ENCODE measurements around the gene RCN1. TPM values are rescaled to one million over a fixed set of nuclear protein-coding genes. Genes with fewer than 3 reads are reported as not detected.

RCN1 gene
- total RNA-seq, 2 experiments from 2014 or later, result 26.2 to 27.7 TPM

GRCh38 chr11:32149748-32150147 is 58.9 kb downstream of the RCN1 start:
- H3K36me3 Mint-ChIP-seq (ENCODE audit: low read depth), result no peaks in the 10 kb centered on the region
- H3K4me3 Mint-ChIP-seq, result no peak overlapping the region
- DNase-seq (no peak), ATAC-seq (no peak)
- intact Hi-C loops (cut with micrococcal nuclease), result no loop called here
- no peaks in the 10 kb centered on the region for H3K9me3 Mint-ChIP-seq
- H3K4me1 Mint-ChIP-seq (ENCODE audit: low read depth), result no peaks in the 10 kb centered on the region
- TF ChIP-seq CTCF (IDR thresholded peaks at IDR 0.05), result no peak
- CTCF ChIA-PET, result interaction anchor here (0.9 to 1.0 kb wide), 2 partner anchors 17 to 98 kb away, joined by 4 read pairs; no protein-coding TSS in a partner anchor
- H3K27me3 Mint-ChIP-seq, result peaks cover 9% of the 10 kb centered on the region
- no peak overlapping the region for H3K27ac Mint-ChIP-seq
- POLR2A ChIA-PET, result no interaction called here

- Mint-ChIP-seq H3K9me3 (no peaks in the 10 kb centered on the region), H3K27ac (no peak overlapping the region), H3K4me1 (ENCODE audit: low read depth) (no peaks in the 10 kb centered on the region), H3K4me3 (no peak overlapping the region), H3K27me3 (peaks cover 7% of the 10 kb centered on the region), H3K36me3 (ENCODE audit: low read depth) (no peaks in the 10 kb centered on the region)
- TF ChIP-seq CTCF (IDR thresholded peaks at IDR 0.05), result no peak
- intact Hi-C loops (cut with micrococcal nuclease), result no loop called here
- CTCF ChIA-PET, result interaction anchor here (0.6 to 1.0 kb wide), 2 partner anchors 16 to 39 kb away, joined by 3 to 4 read pairs; no protein-coding TSS in a partner anchor
- DNase-seq (no peak), ATAC-seq (no peak)
- POLR2A ChIA-PET, result no interaction called here
Measured at GRCh38 chr11:32151027-32151426, 60.2 kb downstream of the RCN1 start.

- Mint-ChIP-seq H3K4me1 (ENCODE audit: low read depth) (no peaks in the 10 kb centered on the region), H3K27me3 (peaks cover 7% of the 10 kb centered on the region), H3K36me3 (ENCODE audit: low read depth) (no peaks in the 10 kb centered on the region), H3K27ac (no peak overlapping the region), H3K9me3 (no peaks in the 10 kb centered on the region), H3K4me3 (no peak overlapping the region)
- no peak for TF ChIP-seq CTCF (IDR thresholded peaks at IDR 0.05)
- CTCF ChIA-PET, result interaction anchor here (0.9 kb wide), 1 partner anchor 15 kb away, joined by 3 read pairs; no protein-coding TSS in a partner anchor
- ATAC-seq (no peak), DNase-seq (no peak)
- POLR2A ChIA-PET, result no interaction called here
- intact Hi-C loops (cut with micrococcal nuclease), result no loop called here
Measured at GRCh38 chr11:32152216-32152615, 61.3 kb downstream of the RCN1 start.

- intact Hi-C loops (cut with micrococcal nuclease), result no loop called here
Measured at GRCh38 chr11:32152821-32153220, 61.9 kb downstream of the RCN1 start.

GRCh38 chr11:32153747-32154146 is 62.9 kb downstream of the RCN1 start:
- H3K4me3 Mint-ChIP-seq, result no peak overlapping the region
- H3K36me3 Mint-ChIP-seq (ENCODE audit: low read depth), result no peaks in the 10 kb centered on the region
- TF ChIP-seq CTCF (IDR thresholded peaks at IDR 0.05), result no peak
- ATAC-seq, result no peak
- POLR2A ChIA-PET, result no interaction called here
- H3K4me1 Mint-ChIP-seq (ENCODE audit: low read depth), result no peaks in the 10 kb centered on the region
- CTCF ChIA-PET, result interaction anchor here (1.4 kb wide), 1 partner anchor 101 kb away, joined by 10 read pairs; no protein-coding TSS in a partner anchor
- H3K27ac Mint-ChIP-seq, result no peak overlapping the region
- intact Hi-C loops (cut with micrococcal nuclease), result no loop called here
- no peak for DNase-seq
- H3K27me3 Mint-ChIP-seq, result peaks cover 7% of the 10 kb centered on the region
- H3K9me3 Mint-ChIP-seq, result no peaks in the 10 kb centered on the region

More at GRCh38 chr11:32152821-32153220, 61.9 kb downstream of the RCN1 start:
- no peak for ATAC-seq
- H3K4me3 Mint-ChIP-seq, result no peak overlapping the region
- no peak for TF ChIP-seq CTCF (IDR thresholded peaks at IDR 0.05)
- no peaks in the 10 kb centered on the region for H3K9me3 Mint-ChIP-seq
- POLR2A ChIA-PET, result no interaction called here
- CTCF ChIA-PET, result interaction anchor here (0.9 to 1.4 kb wide), 2 partner anchors 15 to 100 kb away, joined by 3 to 10 read pairs; no protein-coding TSS in a partner anchor
- DNase-seq, result no peak
- no peaks in the 10 kb centered on the region for H3K36me3 Mint-ChIP-seq (ENCODE audit: low read depth)
- H3K27me3 Mint-ChIP-seq, result peaks cover 7% of the 10 kb centered on the region
- H3K4me1 Mint-ChIP-seq (ENCODE audit: low read depth), result no peaks in the 10 kb centered on the region
- H3K27ac Mint-ChIP-seq, result no peak overlapping the region

All from activated CD8-positive, alpha-beta T cell treated with anti-CD3 and anti-CD28 coated beads for 36 hours (primary cell).